MM.1S (cell line): ENCODE results near the gene ABCD1.

Source experiments
- DNase-seq: peaks from one replicate; pipeline ENCODE4 v3.0.0-alpha.2; 2015
- H2AFZ ChIP-seq: fragments of 300-600 bp; sonication (generic); 2 replicates; pipeline ENCODE4 v1.6.0; 2016; ENCODE audit warnings: antibody characterized with exemption, low read length
- H3F3A ChIP-seq: fragments of 300-600 bp; sonication (generic); 2 replicates; pipeline ENCODE4 v1.6.1; 2016; ENCODE audit warnings: mild to moderate bottlenecking, antibody characterized with exemption, low read length, moderate library complexity, mixed read lengths; ENCODE audit not compliant: insufficient read depth
- H3K27ac ChIP-seq: fragments of 300-600 bp; sonication (generic); 2 replicates; pipeline ENCODE4 v1.5.1; 2016; ENCODE audit warnings: mild to moderate bottlenecking, low read length
- H3K27me3 ChIP-seq: fragments of 300-600 bp; sonication (generic); replicated peaks from 2 replicates; pipeline ENCODE4 v1.6.0; 2016; ENCODE audit warnings: low read length; ENCODE audit not compliant: insufficient read depth
- H3K36me3 ChIP-seq: fragments of 300-600 bp; sonication (generic); replicated peaks from 2 replicates; pipeline ENCODE4 v1.6.1; 2016; ENCODE audit warnings: mild to moderate bottlenecking, low read length, mixed read lengths; ENCODE audit not compliant: insufficient read depth
- H3K4me1 ChIP-seq: fragments of 300-600 bp; sonication (generic); 2 replicates; pipeline ENCODE4 v1.6.1; 2016; ENCODE audit warnings: low read length, mixed read lengths
- H3K4me2 ChIP-seq: fragments of 300-600 bp; sonication (generic); 2 replicates; pipeline ENCODE4 v1.6.0; 2016; ENCODE audit warnings: low read depth, low read length
- H3K4me3 ChIP-seq: fragments of 300-600 bp; sonication (generic); 2 replicates; pipeline ENCODE4 v1.5.1; 2016; ENCODE audit warnings: low read length, mixed read lengths
- H3K79me2 ChIP-seq: fragments of 300-600 bp; sonication (generic); 2 replicates; pipeline ENCODE4 v1.6.1; 2016; ENCODE audit warnings: mixed run types, low read length, mixed read lengths
- H3K9ac ChIP-seq: fragments of 300-600 bp; sonication (generic); 2 replicates; pipeline ENCODE4 v1.6.1; 2016; ENCODE audit warnings: low read length, mixed read lengths
- H3K9me2 ChIP-seq: fragments of 300-600 bp; sonication (generic); replicated peaks from 2 replicates; pipeline ENCODE4 v1.6.1; 2016; ENCODE audit warnings: mild to moderate bottlenecking, low read length, mixed read lengths; ENCODE audit not compliant: insufficient read depth
- H3K9me3 ChIP-seq: fragments of 300-600 bp; sonication (generic); replicated peaks from 2 replicates; pipeline ENCODE4 v1.6.1; 2016; ENCODE audit warnings: mild to moderate bottlenecking, low read length, mixed read lengths; ENCODE audit not compliant: insufficient read depth
- H4K20me1 ChIP-seq: fragments of 300-600 bp; sonication (generic); 2 replicates; pipeline ENCODE4 v1.6.1; 2016; ENCODE audit warnings: mild to moderate bottlenecking, low read length, moderate library complexity, mixed read lengths; ENCODE audit not compliant: insufficient read depth
- EZH2 ChIP-seq: fragments of 300-600 bp; sonication (generic); optimal IDR thresholded peaks from 2 replicates; pipeline ENCODE3; 2017; ENCODE audit warnings: low read depth, mild to moderate bottlenecking, antibody characterized with exemption, low read length, mixed read lengths
- EZH2phosphoT487 ChIP-seq: fragments of 300-600 bp; sonication (generic); IDR thresholded peaks from 2 replicates; pipeline ENCODE4 v1.6.1; 2018; ENCODE audit warnings: antibody characterized with exemption, low read length
- TF ChIP-seq, protein P1 (sequence below): fragments of 300-600 bp; sonication (generic); IDR thresholded peaks from 2 replicates; pipeline ENCODE4 v1.5.1; 2016; ENCODE audit warnings: antibody characterized with exemption, low read length, mixed read lengths

The ABCD1 gene

DNA sequence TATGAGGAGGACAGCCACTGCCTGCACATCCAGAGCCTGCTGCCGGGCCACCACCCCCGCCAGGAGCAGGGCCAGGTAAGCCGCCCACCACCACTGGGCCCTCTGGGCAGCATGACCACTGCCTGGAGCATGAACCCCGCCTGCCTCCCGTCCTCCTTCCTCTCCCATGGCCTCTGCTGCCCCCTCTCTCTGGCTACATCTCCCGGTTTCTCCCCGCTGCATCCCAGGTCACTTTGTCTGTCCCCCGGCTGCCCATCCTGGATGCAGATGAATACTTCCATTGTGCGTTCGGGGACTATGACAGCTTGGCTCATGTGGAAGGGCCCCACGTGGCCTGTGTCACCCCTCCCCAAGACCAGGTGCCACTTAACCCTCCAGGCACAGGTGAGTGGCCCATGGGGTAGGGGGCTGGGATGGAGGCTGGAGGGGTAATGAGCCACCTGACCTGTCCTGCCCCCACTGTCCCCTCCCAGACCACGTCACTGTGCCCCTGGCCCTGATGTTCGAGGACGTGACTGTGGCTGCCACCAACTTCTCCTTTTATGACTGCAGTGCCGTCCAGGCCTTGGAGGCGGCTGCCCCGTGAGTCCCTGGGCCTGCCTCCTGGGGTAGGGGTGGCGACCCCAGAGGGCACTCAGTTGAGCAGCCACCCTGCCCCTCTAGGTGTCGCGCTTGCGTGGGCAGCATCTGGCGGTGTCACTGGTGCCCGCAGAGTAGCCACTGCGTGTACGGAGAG, 45.4 kb downstream of the ABCD1 start:
- no peak overlapping the region for H3K4me3 ChIP-seq
- TF ChIP-seq EZH2 (no peak), EZH2phosphoT487 (no peak)
- TF ChIP-seq, protein P1, sequence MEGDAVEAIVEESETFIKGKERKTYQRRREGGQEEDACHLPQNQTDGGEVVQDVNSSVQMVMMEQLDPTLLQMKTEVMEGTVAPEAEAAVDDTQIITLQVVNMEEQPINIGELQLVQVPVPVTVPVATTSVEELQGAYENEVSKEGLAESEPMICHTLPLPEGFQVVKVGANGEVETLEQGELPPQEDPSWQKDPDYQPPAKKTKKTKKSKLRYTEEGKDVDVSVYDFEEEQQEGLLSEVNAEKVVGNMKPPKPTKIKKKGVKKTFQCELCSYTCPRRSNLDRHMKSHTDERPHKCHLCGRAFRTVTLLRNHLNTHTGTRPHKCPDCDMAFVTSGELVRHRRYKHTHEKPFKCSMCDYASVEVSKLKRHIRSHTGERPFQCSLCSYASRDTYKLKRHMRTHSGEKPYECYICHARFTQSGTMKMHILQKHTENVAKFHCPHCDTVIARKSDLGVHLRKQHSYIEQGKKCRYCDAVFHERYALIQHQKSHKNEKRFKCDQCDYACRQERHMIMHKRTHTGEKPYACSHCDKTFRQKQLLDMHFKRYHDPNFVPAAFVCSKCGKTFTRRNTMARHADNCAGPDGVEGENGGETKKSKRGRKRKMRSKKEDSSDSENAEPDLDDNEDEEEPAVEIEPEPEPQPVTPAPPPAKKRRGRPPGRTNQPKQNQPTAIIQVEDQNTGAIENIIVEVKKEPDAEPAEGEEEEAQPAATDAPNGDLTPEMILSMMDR = no peak
- H3F3A ChIP-seq = no peaks in the 10 kb centered on the region
- no peaks in the 10 kb centered on the region for H3K36me3 ChIP-seq
- no peaks in the 10 kb centered on the region for H4K20me1 ChIP-seq
- no peaks in the 10 kb centered on the region for H3K4me1 ChIP-seq
- H3K9ac ChIP-seq = no peak overlapping the region
- no peaks in the 10 kb centered on the region for H3K9me2 ChIP-seq
- no peak overlapping the region for H2AFZ ChIP-seq
- no peak for DNase-seq
- H3K27me3 ChIP-seq = peaks cover 25% of the 10 kb centered on the region
- H3K9me3 ChIP-seq = no peaks in the 10 kb centered on the region
- H3K27ac ChIP-seq = no peak overlapping the region
- H3K4me2 ChIP-seq = no peak overlapping the region
- no peaks in the 10 kb centered on the region for H3K79me2 ChIP-seq

DNA sequence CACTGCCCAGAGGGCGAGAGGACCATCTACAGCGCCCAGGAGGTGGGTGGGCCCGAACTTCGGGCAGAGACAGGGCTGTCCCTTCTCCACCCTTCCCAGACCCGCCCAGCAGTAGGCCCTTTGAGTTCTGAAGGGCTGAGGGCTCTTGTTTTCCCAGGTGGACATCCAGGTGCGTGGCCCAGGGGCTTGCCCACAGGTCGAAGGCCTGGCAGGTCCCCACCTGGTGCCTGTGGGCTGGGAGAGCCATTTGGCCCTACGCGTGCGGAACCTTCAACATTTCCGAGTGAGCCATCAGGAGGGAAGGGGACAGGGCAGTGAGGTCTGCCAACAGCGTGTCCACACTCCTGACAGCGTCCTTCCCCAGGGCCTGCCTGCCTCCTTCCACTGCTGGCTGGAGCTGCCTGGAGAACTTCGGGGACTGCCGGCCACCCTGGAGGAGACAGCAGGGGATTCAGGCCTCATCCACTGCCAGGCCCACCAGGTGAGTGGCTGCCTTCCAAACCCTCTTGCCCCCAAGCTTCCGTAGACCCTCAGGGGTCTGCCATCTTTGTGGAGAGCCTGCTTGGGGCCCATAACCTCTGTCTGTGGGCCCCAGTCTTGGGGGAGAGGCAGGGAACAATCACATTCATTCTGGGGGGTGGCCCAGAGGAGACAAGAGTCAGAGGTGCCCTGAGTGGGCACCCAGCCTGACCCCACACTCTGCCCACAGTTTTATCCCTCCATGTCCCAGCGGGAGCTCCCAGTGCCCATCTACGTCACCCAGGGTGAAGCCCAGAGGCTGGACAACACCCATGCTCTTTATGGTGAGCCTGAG, 46.2 kb downstream of the ABCD1 start:
- no peaks in the 10 kb centered on the region for H4K20me1 ChIP-seq
- H3K9ac ChIP-seq = no peak overlapping the region
- TF ChIP-seq EZH2phosphoT487 (no peak), EZH2 (no peak)
- TF ChIP-seq, protein P1 = no peak
- no peaks in the 10 kb centered on the region for H3K9me2 ChIP-seq
- H3K9me3 ChIP-seq = no peaks in the 10 kb centered on the region
- H3K4me3 ChIP-seq = no peak overlapping the region
- no peaks in the 10 kb centered on the region for H3F3A ChIP-seq
- no peaks in the 10 kb centered on the region for H3K36me3 ChIP-seq
- H2AFZ ChIP-seq = no peak overlapping the region
- H3K4me1 ChIP-seq = no peaks in the 10 kb centered on the region
- H3K79me2 ChIP-seq = no peaks in the 10 kb centered on the region
- DNase-seq = no peak
- peaks cover 25% of the 10 kb centered on the region for H3K27me3 ChIP-seq
- no peak overlapping the region for H3K27ac ChIP-seq
- no peak overlapping the region for H3K4me2 ChIP-seq

DNA sequence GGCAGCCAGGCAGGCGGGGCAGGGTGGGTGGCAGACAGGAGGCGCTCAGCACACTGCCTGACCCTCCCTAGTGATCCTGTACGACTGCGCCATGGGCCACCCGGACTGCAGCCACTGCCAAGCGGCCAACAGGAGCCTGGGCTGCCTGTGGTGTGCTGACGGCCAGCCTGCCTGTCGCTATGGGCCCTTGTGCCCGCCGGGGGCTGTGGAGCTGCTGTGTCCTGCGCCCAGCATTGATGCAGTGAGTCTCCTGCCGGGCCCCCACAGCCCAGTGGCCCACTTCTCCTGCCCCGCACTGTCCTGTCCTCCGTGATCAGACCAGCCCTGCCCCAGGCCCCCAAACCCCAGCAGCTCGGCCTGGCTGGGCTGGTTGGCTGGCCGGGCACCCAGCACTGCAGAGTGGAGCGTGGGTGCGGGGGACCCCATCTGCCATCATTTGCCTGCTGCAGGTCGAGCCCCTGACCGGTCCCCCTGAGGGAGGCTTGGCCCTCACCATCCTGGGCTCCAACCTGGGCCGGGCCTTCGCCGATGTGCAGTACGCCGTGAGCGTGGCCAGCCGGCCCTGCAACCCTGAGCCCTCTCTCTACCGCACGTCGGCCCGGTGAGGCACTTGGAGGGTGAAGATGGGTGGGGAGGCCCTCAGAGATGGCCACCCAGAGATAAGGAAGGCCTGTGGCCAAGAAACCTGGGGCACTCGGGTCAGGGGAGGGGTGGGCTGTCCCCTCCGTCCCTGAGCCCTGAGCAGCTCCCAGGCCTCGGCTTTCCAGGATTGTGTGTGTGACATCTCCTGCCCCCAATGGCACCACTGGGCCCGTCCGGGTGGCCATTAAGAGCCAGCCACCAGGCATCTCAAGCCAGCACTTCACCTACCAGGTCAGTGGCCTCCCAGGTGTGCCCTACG, 47.0 kb downstream of the ABCD1 start:
- no peaks in the 10 kb centered on the region for H3K9me2 ChIP-seq
- no peak for TF ChIP-seq EZH2
- TF ChIP-seq EZH2phosphoT487 = no peak
- TF ChIP-seq, protein P1 = no peak
- H3K27ac ChIP-seq = no peak overlapping the region
- no peak overlapping the region for H3K9ac ChIP-seq
- no peaks in the 10 kb centered on the region for H3K4me1 ChIP-seq
- H2AFZ ChIP-seq = no peak overlapping the region
- no peaks in the 10 kb centered on the region for H4K20me1 ChIP-seq
- no peaks in the 10 kb centered on the region for H3F3A ChIP-seq
- peaks cover 25% of the 10 kb centered on the region for H3K27me3 ChIP-seq
- H3K4me3 ChIP-seq = no peak overlapping the region
- H3K9me3 ChIP-seq = no peaks in the 10 kb centered on the region
- H3K4me2 ChIP-seq = no peak overlapping the region
- H3K36me3 ChIP-seq = no peaks in the 10 kb centered on the region
- no peaks in the 10 kb centered on the region for H3K79me2 ChIP-seq
- DNase-seq = no peak
